Smooth muscle cell (in vitro differentiated cells): Measurements from ENCODE around the gene TBX5. TPM values are rescaled to one million over a fixed set of nuclear protein-coding genes. Genes with fewer than 3 reads are reported as not detected.
A peak's percentile ranks its signal among the peaks of the same experiment; 100 is the strongest.

ENCODE experiments used
- DNase-seq: peaks from one replicate; lab custom pipeline; 2025; ENCODE audit not compliant: unreplicated experiment; lab: John Stamatoyannopoulos, UW
- H2AFZ ChIP-seq: fragments of 200-600 bp; sonication (generic); 2 replicates; pipeline ENCODE4 v1.6.0; 2016; ENCODE audit warnings: antibody characterized with exemption, low read depth, mild to moderate bottlenecking
- H3F3A ChIP-seq: fragments of 200-600 bp; sonication (generic); 2 replicates; pipeline ENCODE4 v1.6.0; 2017; ENCODE audit warnings: antibody characterized with exemption, low read depth
- H3K27ac ChIP-seq: fragments of 200-600 bp; sonication (generic); 2 replicates; pipeline ENCODE4 v1.5.1; 2016; ENCODE audit warnings: low read depth, mild to moderate bottlenecking
- H3K27me3 ChIP-seq: fragments of 200-600 bp; sonication (generic); 2 replicates; pipeline ENCODE4 v1.6.1; 2016; ENCODE audit warnings: low read depth, mild to moderate bottlenecking
- H3K36me3 ChIP-seq: fragments of 200-600 bp; sonication (generic); 2 replicates; pipeline ENCODE4 v1.5.1; 2016; ENCODE audit warnings: low read depth
- H3K4me1 ChIP-seq: fragments of 200-600 bp; sonication (generic); 2 replicates; pipeline ENCODE4 v1.5.1; 2016; ENCODE audit warnings: low read depth
- H3K4me2 ChIP-seq: fragments of 200-600 bp; sonication (generic); 2 replicates; pipeline ENCODE4 v1.6.0; 2016; ENCODE audit warnings: mild to moderate bottlenecking
- H3K4me3 ChIP-seq: fragments of 200-600 bp; sonication (generic); 2 replicates; pipeline ENCODE4 v1.5.1; 2016; ENCODE audit warnings: mild to moderate bottlenecking
- H3K79me2 ChIP-seq: fragments of 200-600 bp; sonication (generic); 2 replicates; pipeline ENCODE4 v1.6.0; 2016; ENCODE audit warnings: low read depth, mild to moderate bottlenecking
- H3K9ac ChIP-seq: fragments of 200-600 bp; sonication (generic); 2 replicates; pipeline ENCODE4 v1.6.0; 2016; ENCODE audit warnings: low read depth
- H3K9me3 ChIP-seq: fragments of 200-600 bp; sonication (generic); replicated peaks from 2 replicates; pipeline ENCODE4 v1.5.1; 2016; ENCODE audit warnings: low read depth
- H4K20me1 ChIP-seq: fragments of 200-600 bp; sonication (generic); 2 replicates; pipeline ENCODE4 v1.6.0; 2016; ENCODE audit warnings: low read depth
- WGBS: methylation state at CpG from one replicate; pipeline ENCODE4 v1.1.7; 2016; ENCODE audit warnings: low lambda C conversion rate; 5-methylcytosine and 5-hydroxymethylcytosine counted together
- polyA plus RNA-seq: library from polyadenylated mRNA; unstranded; fragments of >200 nt; fragmentation: Nextera tagmentation; extraction: Ambion mirVana; gene quantifications from 2 replicates; pipeline ENCODE4 v1.2.1, GENCODE V29; 2016
- total RNA-seq: library from RNA; depleted of rRNA; stranded (reverse); fragments of >200 nt; gene quantifications from 2 replicates; pipeline ENCODE4 v1.2.3, GENCODE V29; 2014
- TF ChIP-seq, protein P1 (sequence below): fragments of 200-600 bp; sonication (generic); IDR thresholded peaks from 2 replicates; pipeline ENCODE4 v1.5.1; 2017; ENCODE audit warnings: borderline replicate concordance, mild to moderate bottlenecking, antibody characterized with exemption; ENCODE audit not compliant: insufficient read depth, poor library complexity, severe bottlenecking

Gene TBX5
- total and polyA plus RNA-seq, 2 experiments from 2014 or later, result not detected

GRCh38 chr12:114400361-114400811 is 5.6 kb downstream of the TBX5 start:
- Histone ChIP-seq H3K9ac (no peak overlapping the region), H4K20me1 (no peaks in the 10 kb centered on the region), H3K79me2 (no peaks in the 10 kb centered on the region), H3F3A (no peaks in the 10 kb centered on the region), H3K27ac (no peak overlapping the region), H3K9me3 (no peaks in the 10 kb centered on the region), H3K27me3 (peaks cover 100% of the 10 kb centered on the region), H3K4me2 (peak overlapping the region; percentile 63), H3K4me1 (peaks cover 19% of the 10 kb centered on the region), H3K4me3 (peak overlapping the region; percentile 31), H3K36me3 (no peaks in the 10 kb centered on the region), H2AFZ (no peak overlapping the region)
- TF ChIP-seq, protein P1, sequence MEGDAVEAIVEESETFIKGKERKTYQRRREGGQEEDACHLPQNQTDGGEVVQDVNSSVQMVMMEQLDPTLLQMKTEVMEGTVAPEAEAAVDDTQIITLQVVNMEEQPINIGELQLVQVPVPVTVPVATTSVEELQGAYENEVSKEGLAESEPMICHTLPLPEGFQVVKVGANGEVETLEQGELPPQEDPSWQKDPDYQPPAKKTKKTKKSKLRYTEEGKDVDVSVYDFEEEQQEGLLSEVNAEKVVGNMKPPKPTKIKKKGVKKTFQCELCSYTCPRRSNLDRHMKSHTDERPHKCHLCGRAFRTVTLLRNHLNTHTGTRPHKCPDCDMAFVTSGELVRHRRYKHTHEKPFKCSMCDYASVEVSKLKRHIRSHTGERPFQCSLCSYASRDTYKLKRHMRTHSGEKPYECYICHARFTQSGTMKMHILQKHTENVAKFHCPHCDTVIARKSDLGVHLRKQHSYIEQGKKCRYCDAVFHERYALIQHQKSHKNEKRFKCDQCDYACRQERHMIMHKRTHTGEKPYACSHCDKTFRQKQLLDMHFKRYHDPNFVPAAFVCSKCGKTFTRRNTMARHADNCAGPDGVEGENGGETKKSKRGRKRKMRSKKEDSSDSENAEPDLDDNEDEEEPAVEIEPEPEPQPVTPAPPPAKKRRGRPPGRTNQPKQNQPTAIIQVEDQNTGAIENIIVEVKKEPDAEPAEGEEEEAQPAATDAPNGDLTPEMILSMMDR, result no peak
- no peak for DNase-seq
- WGBS, result 7% methylated on average over 31 of the region's 31 CpGs

DNA sequence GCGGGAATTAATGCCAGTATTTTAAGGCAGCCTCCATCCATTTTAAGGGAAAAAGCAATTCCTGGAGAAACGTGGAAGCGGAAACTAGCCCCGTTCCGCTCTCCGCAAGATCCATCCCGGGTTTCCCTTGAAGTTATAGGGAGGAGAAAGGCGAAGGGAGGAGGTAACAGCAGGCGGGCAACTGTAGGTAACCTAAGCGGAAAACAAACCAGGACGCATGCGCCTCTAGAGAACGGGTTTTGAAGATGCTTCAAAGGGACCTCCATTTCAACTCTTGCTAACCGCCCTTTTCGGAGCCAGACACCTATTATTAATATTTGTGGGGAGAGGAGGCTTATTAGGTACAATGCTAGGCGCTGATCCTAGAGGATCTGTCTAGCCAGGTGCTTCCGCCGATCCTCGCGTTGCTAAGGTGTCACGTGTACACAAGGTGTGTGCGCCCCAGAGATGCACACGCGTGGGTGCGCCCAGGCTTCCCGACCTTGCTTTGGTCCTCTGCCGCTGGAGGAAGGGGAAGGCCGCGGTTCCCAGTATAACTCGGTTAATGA is 6.2 kb downstream of the TBX5 start:
- no peaks in the 10 kb centered on the region for H3F3A ChIP-seq
- H3K36me3 ChIP-seq, result no peaks in the 10 kb centered on the region
- TF ChIP-seq, protein P1, result no peak
- H3K4me1 ChIP-seq, result peaks cover 12% of the 10 kb centered on the region
- H3K9ac ChIP-seq, result no peak overlapping the region
- no peaks in the 10 kb centered on the region for H3K9me3 ChIP-seq
- no peak for DNase-seq
- peak overlapping the region; percentile 31 for H3K4me3 ChIP-seq
- H3K4me2 ChIP-seq, result peak overlapping the region; percentile 63
- H2AFZ ChIP-seq, result no peak overlapping the region
- no peak overlapping the region for H3K27ac ChIP-seq
- peaks cover 100% of the 10 kb centered on the region for H3K27me3 ChIP-seq
- H3K79me2 ChIP-seq, result no peaks in the 10 kb centered on the region
- H4K20me1 ChIP-seq, result no peaks in the 10 kb centered on the region
- WGBS, result 6% methylated on average over 29 of the region's 30 CpGs

- H3K4me1 ChIP-seq, result peaks cover 6% of the 10 kb centered on the region
- H3K9me3 ChIP-seq, result no peaks in the 10 kb centered on the region
- no peak overlapping the region for H2AFZ ChIP-seq
- no peaks in the 10 kb centered on the region for H3K36me3 ChIP-seq
- no peaks in the 10 kb centered on the region for H4K20me1 ChIP-seq
- WGBS, result 25% methylated on average over 23 of the region's 23 CpGs
- H3K27ac ChIP-seq, result no peak overlapping the region
- no peak overlapping the region for H3K4me3 ChIP-seq
- H3K27me3 ChIP-seq, result peaks cover 100% of the 10 kb centered on the region
- no peaks in the 10 kb centered on the region for H3K79me2 ChIP-seq
- H3K9ac ChIP-seq, result no peak overlapping the region
- TF ChIP-seq, protein P1, result no peak
- DNase-seq, result no peak
- no peak overlapping the region for H3K4me2 ChIP-seq
- no peaks in the 10 kb centered on the region for H3F3A ChIP-seq
These were observed 7.7 kb downstream of the TBX5 start for GRCh38 chr12:114397978-114398881.
